GM21423 (cell line): Measurements from ENCODE around the gene ABCC10.
A peak's percentile ranks its signal among the peaks of the same experiment; 100 is the strongest.
"Not testable (repeated sequence)": the region's sequence is repeated elsewhere in the genome, so short reads cannot be mapped to it uniquely, and the experiment has no call there.

Source experiments
- ATAC-seq: cut with Tn5 transposase; IDR thresholded peaks from one replicate; pipeline ENCODE4 v1.9.1; 2021; ENCODE audit warnings: mild to moderate bottlenecking, moderate library complexity; ENCODE audit not compliant: unreplicated experiment

Gene ABCC10

GRCh38 chr6:43410776-43411175, 16.6 kb upstream of the ABCC10 start:
- not testable (repeated sequence) for ATAC-seq

- ATAC-seq = no peak
Measured at GRCh38 chr6:43412541-43412940, 14.8 kb upstream of the ABCC10 start.

- no peak for ATAC-seq
Measured at GRCh38 chr6:43413002-43413401, 14.3 kb upstream of the ABCC10 start.

- ATAC-seq = not testable (repeated sequence)
Measured at GRCh38 chr6:43415275-43415674, 12.1 kb upstream of the ABCC10 start.

GRCh38 chr6:43416935-43417334, 10.4 kb upstream of the ABCC10 start:
- ATAC-seq = no peak

- ATAC-seq = no peak
Measured at GRCh38 chr6:43420012-43420709, 7.2 kb upstream of the ABCC10 start.

- ATAC-seq = no peak
Measured at GRCh38 chr6:43421831-43422230, 5.5 kb upstream of the ABCC10 start.

- not testable (repeated sequence) for ATAC-seq
Measured at GRCh38 chr6:43425083-43425482, 2.3 kb upstream of the ABCC10 start.

DNA sequence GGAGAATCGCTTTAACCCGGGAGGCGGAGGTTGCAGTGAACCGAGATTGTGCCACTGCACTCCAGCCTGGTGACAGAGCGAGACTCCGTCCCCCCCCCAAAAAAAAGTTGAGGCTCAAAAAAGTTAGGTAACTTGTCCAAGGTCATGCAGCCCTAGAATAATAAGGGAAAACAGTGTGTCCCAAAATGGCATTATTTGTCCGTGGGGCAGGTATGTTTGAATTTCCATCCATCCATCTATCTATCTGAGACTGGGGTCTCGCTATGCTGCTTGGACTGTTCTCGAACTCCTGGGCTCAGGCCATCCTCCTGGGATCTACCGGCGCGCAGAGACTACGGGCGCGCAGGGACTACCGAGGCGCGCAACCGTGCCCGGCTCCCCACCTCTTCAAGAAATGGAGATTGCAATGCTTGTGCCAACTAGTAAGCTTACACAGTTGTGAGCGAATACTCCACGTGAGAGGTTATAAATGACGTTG, 374 bp upstream of the ABCC10 start:
- no peak for ATAC-seq

DNA sequence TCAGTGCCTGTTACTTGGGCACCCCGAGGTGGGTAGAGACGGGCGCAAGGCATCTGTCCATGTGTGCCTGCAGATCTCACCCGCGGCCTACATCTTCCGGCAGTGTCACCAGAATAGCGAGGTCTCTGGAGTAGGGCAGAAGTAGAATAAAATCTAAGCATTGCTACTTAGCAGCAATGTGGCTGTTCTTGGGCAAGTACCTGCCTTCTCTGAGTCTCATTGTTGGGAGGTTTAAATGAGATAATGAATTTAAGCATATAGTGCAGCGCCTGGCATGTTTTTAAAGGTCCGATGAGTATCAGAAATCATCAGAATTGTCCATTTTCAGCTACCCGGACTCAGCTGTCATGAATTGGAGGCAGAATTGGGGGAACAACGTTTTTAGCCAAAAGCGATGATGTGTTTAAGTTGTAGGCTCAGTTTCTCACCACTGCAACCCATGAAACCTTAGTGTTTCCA, 800 bp downstream of the ABCC10 start:
- peak; percentile 25 for ATAC-seq

GRCh38 chr6:43428874-43429273, 1.5 kb downstream of the ABCC10 start:
- ATAC-seq = no peak

DNA sequence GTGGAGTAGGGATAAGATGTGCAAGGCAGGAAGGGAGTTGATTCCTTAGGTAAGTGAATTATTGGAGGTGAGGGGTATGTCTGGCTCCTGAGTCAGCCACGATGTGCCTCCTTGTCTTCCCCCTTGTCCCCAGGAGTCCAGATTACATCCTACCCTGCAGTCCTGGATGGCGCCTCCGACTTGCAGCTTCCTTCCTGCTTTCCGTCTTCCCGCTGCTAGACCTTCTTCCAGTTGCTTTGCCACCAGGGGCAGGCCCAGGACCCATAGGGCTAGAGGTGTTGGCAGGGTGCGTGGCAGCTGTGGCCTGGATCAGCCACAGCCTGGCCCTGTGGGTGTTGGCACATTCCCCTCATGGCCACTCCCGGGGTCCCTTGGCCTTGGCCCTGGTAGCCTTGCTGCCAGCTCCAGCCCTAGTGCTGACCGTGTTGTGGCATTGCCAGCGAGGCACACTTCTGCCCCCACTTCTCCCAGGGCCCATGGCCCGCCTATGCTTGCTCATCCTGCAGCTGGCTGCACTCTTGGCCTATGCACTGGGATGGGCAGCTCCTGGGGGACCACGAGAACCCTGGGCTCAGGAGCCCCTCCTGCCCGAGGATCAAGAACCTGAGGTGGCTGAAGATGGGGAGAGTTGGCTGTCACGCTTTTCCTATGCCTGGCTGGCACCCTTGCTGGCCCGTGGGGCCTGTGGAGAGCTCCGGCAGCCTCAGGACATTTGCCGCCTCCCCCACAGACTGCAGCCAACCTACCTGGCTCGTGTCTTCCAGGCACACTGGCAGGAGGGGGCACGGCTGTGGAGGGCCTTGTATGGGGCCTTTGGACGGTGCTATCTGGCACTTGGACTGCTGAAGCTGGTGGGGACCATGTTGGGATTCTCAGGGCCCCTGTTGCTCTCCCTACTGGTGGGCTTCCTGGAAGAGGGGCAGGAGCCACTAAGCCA, 4.9 kb downstream of the ABCC10 start:
- no peak for ATAC-seq

GRCh38 chr6:43433148-43433547, 5.8 kb downstream of the ABCC10 start:
- no peak for ATAC-seq

GRCh38 chr6:43434001-43434840, 6.9 kb downstream of the ABCC10 start:
- no peak for ATAC-seq

DNA sequence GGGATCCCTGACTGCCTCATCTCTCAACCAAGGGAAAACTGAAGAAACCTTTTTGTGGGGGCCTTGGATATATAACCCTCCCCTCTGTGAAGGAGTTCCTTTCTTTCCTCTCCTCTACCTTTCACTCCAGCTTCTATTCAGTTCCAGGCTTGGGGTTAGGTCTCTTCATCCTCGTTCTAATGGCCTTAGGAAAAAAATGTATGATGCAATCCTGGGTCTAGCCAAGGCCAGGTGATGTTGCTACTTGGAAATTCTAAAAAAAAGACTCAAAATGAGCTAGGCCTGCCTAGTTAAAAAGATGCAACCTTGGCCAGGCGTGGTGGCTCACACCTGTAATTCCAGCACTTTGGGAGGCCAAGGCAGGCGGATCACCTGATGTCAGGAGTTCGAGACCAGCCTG, 7.6 kb downstream of the ABCC10 start:
- ATAC-seq = no peak

- no peak for ATAC-seq
Measured at GRCh38 chr6:43435682-43436437, 8.5 kb downstream of the ABCC10 start.

GRCh38 chr6:43436577-43437282, 9.4 kb downstream of the ABCC10 start:
- no peak for ATAC-seq

- no peak for ATAC-seq
Measured at GRCh38 chr6:43437700-43438099, 10.4 kb downstream of the ABCC10 start.

DNA sequence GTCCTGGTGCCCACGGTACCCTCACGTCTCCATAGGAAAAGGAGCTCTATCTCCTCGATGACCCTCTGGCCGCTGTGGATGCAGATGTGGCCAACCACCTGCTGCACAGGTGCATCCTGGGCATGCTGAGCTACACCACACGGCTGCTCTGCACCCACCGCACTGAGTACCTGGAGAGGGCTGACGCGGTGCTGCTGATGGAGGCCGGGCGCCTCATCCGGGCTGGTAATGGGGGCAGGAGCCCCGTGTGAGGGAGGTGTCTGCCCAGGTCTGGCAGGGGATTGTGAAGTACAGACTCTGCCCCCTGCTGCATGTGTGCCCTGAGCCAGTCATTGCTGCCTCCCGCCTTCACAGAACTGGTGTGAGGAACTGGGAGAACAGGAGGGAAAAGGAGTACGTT, 15.6 kb downstream of the ABCC10 start:
- no peak for ATAC-seq

- ATAC-seq = no peak
Measured at GRCh38 chr6:43444036-43444435, 16.7 kb downstream of the ABCC10 start.
